ENCODE data around the gene CDH12.

The CDH12 gene

GRCh38 chr5:21807953-21808352 lies 1045.2 kb downstream of the CDH12 start:
- no peak for DNase-seq

- DNase-seq, result peak in 1 of 2 experiments; percentile 7
Observed at GRCh38 chr5:21806943-21807342, 1046.2 kb downstream of the CDH12 start.

- DNase-seq, result no peak
Observed at GRCh38 chr5:21806271-21806670, 1046.9 kb downstream of the CDH12 start.

GRCh38 chr5:21802869-21803490 lies 1050.2 kb downstream of the CDH12 start:
- peak; percentile 19 to 28 for DNase-seq

- DNase-seq, result no peak
Observed at GRCh38 chr5:21802100-21802499, 1051.0 kb downstream of the CDH12 start.

GRCh38 chr5:21792748-21793147 lies 1060.4 kb downstream of the CDH12 start:
- no peak for DNase-seq

GRCh38 chr5:21791304-21791703 lies 1061.8 kb downstream of the CDH12 start:
- no peak for DNase-seq

- no peak for DNase-seq
Observed at GRCh38 chr5:21784487-21784886, 1068.7 kb downstream of the CDH12 start.

- DNase-seq, result no peak
Observed at GRCh38 chr5:21783074-21783679, 1070.0 kb downstream of the CDH12 start.

- DNase-seq, result no peak
Observed at GRCh38 chr5:21776466-21776865, 1076.7 kb downstream of the CDH12 start.

- no peak for DNase-seq
Observed at GRCh38 chr5:21774801-21775200, 1078.3 kb downstream of the CDH12 start.

GRCh38 chr5:21774281-21774680 lies 1078.9 kb downstream of the CDH12 start:
- no peak for DNase-seq

- no peak for DNase-seq
Observed at GRCh38 chr5:21773456-21773855, 1079.7 kb downstream of the CDH12 start.

GRCh38 chr5:21765406-21765805 lies 1087.7 kb downstream of the CDH12 start:
- peak; percentile 36 to 46 for DNase-seq

- no peak for DNase-seq
Observed at GRCh38 chr5:21739096-21739495, 1114.0 kb downstream of the CDH12 start.

GRCh38 chr5:21723500-21723899 lies 1129.6 kb downstream of the CDH12 start:
- no peak for DNase-seq

- no peak for DNase-seq
Observed at GRCh38 chr5:21711866-21712758, 1141.0 kb downstream of the CDH12 start.

- no peak for DNase-seq
Observed at GRCh38 chr5:21709770-21710169, 1143.4 kb downstream of the CDH12 start.

- DNase-seq, result no peak
Observed at GRCh38 chr5:21704974-21705668, 1148.0 kb downstream of the CDH12 start.

- no peak for DNase-seq
Observed at GRCh38 chr5:21701317-21701716, 1151.8 kb downstream of the CDH12 start.
